ENCODE data around the gene ITM2C. TPM values are rescaled to one million over a fixed set of nuclear protein-coding genes. Genes with fewer than 3 reads are reported as not detected.

Gene ITM2C
- total RNA-seq, 1 donor from 2014 or later, result 110 TPM

GRCh38 chr2:230887342-230887741, 22.6 kb downstream of the ITM2C start:
- FAIRE-seq, result no peak
- no peak for DNase-seq (ENCODE audit: low spot score in 2 of 2)

- DNase-seq (ENCODE audit: low spot score in 2 of 2) (no peak), FAIRE-seq (no peak)
Measured at GRCh38 chr2:230888824-230889400, 24.2 kb downstream of the ITM2C start.

GRCh38 chr2:230889911-230890601, 25.3 kb downstream of the ITM2C start:
- FAIRE-seq (no peak), DNase-seq (ENCODE audit: low spot score in 2 of 2) (no peak)

GRCh38 chr2:230890646-230891045, 25.9 kb downstream of the ITM2C start:
- FAIRE-seq (no peak), DNase-seq (ENCODE audit: low spot score in 2 of 2) (no peak)

- no peak for DNase-seq (ENCODE audit: low spot score in 2 of 2)
- no peak for FAIRE-seq
Measured at GRCh38 chr2:230891064-230891463, 26.3 kb downstream of the ITM2C start.

GRCh38 chr2:230891509-230891908, 26.8 kb downstream of the ITM2C start:
- FAIRE-seq (no peak), DNase-seq (ENCODE audit: low spot score in 2 of 2) (no peak)

- no peak for FAIRE-seq
- no peak for DNase-seq (ENCODE audit: low spot score in 2 of 2)
Measured at GRCh38 chr2:230893338-230893737, 28.6 kb downstream of the ITM2C start.

GRCh38 chr2:230893841-230894781, 29.4 kb downstream of the ITM2C start:
- FAIRE-seq (no peak), DNase-seq (ENCODE audit: low spot score in 2 of 2) (no peak)

GRCh38 chr2:230895536-230896345, 31.0 kb downstream of the ITM2C start:
- FAIRE-seq, result no peak
- DNase-seq (ENCODE audit: low spot score in 2 of 2), result no peak

GRCh38 chr2:230896346-230897115, 31.8 kb downstream of the ITM2C start:
- DNase-seq (ENCODE audit: low spot score in 2 of 2) (no peak), FAIRE-seq (no peak)

GRCh38 chr2:230898016-230898712, 33.4 kb downstream of the ITM2C start:
- FAIRE-seq, result no peak
- no peak for DNase-seq (ENCODE audit: low spot score in 2 of 2)

- DNase-seq (ENCODE audit: low spot score in 2 of 2) (no peak), FAIRE-seq (no peak)
Measured at GRCh38 chr2:230898713-230899091, 34.0 kb downstream of the ITM2C start.

- FAIRE-seq (no peak), DNase-seq (ENCODE audit: low spot score in 2 of 2) (no peak)
Measured at GRCh38 chr2:230899287-230899686, 34.5 kb downstream of the ITM2C start.

- DNase-seq (ENCODE audit: low spot score in 2 of 2), result no peak
- no peak for FAIRE-seq
Measured at GRCh38 chr2:230899786-230900185, 35.0 kb downstream of the ITM2C start.

- DNase-seq (ENCODE audit: low spot score in 2 of 2) (no peak), FAIRE-seq (no peak)
Measured at GRCh38 chr2:230900336-230900995, 35.7 kb downstream of the ITM2C start.

GRCh38 chr2:230901006-230901405, 36.3 kb downstream of the ITM2C start:
- FAIRE-seq (no peak), DNase-seq (ENCODE audit: low spot score in 2 of 2) (no peak)

GRCh38 chr2:230902180-230902899, 37.6 kb downstream of the ITM2C start:
- no peak for DNase-seq (ENCODE audit: low spot score in 2 of 2)
- no peak for FAIRE-seq

All from frontal cortex (tissue), 4 donors.